DOHH2 (cell line): ENCODE results near the gene NRF1.
A peak's percentile ranks its signal among the peaks of the same experiment; 100 is the strongest.

ENCODE experiments used
- H3F3A ChIP-seq: fragments of 200-600 bp; sonication (generic), shearing (Covaris generic); 2 replicates; pipeline ENCODE4 v1.6.0; 2016; ENCODE audit warnings: antibody characterized with exemption, mild to moderate bottlenecking; ENCODE audit not compliant: control insufficient read depth, insufficient read depth
- H3K27ac ChIP-seq: fragments of 200-600 bp; sonication (generic); 2 replicates; pipeline ENCODE4 v1.5.1; 2014; ENCODE audit warnings: low read depth, mild to moderate bottlenecking, low read length, moderate library complexity
- H3K27me3 ChIP-seq: fragments of 200-600 bp; sonication (generic); 2 replicates; pipeline ENCODE4 v1.6.1; 2014; ENCODE audit warnings: mild to moderate bottlenecking, low read length, mixed read lengths; ENCODE audit not compliant: control insufficient read depth
- H3K36me3 ChIP-seq: fragments of 200-600 bp; sonication (generic); 2 replicates; pipeline ENCODE4 v1.6.1; 2014; ENCODE audit warnings: mild to moderate bottlenecking, low read length, moderate library complexity, mixed read lengths; ENCODE audit not compliant: control insufficient read depth
- H3K4me1 ChIP-seq: fragments of 200-600 bp; sonication (generic); 2 replicates; pipeline ENCODE4 v1.6.1; 2014; ENCODE audit warnings: mild to moderate bottlenecking, low read length, mixed read lengths; ENCODE audit not compliant: control insufficient read depth
- H3K4me2 ChIP-seq: fragments of 200-600 bp; sonication (generic); 2 replicates; pipeline ENCODE4 v1.6.0; 2014; ENCODE audit warnings: mild to moderate bottlenecking, low read length, moderate library complexity
- H3K4me3 ChIP-seq: fragments of 200-600 bp; sonication (generic); 2 replicates; pipeline ENCODE4 v1.5.1; 2014; ENCODE audit warnings: mild to moderate bottlenecking, low read length, mixed read lengths
- H3K79me2 ChIP-seq: fragments of 200-600 bp; sonication (generic); 2 replicates; pipeline ENCODE4 v1.6.1; 2014; ENCODE audit warnings: mild to moderate bottlenecking, low read length, mixed read lengths; ENCODE audit not compliant: control insufficient read depth
- H3K9me2 ChIP-seq: fragments of 200-600 bp; sonication (generic); replicated peaks from 2 replicates; pipeline ENCODE4 v1.6.1; 2014; ENCODE audit warnings: mild to moderate bottlenecking, low read length, mixed read lengths; ENCODE audit not compliant: control insufficient read depth
- H3K9me3 ChIP-seq: fragments of 200-600 bp; sonication (generic); 2 replicates; pipeline ENCODE4 v1.6.1; 2014; ENCODE audit warnings: antibody characterized with exemption, low read length, mixed read lengths; ENCODE audit not compliant: control insufficient read depth, insufficient read depth
- H4K20me1 ChIP-seq: fragments of 200-600 bp; sonication (generic); 2 replicates; pipeline ENCODE4 v1.6.0; 2014; ENCODE audit warnings: low read depth, mild to moderate bottlenecking, antibody characterized with exemption, low read length, moderate library complexity; ENCODE audit not compliant: control insufficient read depth, insufficient read depth
- CTCF ChIP-seq: fragments of 200-600 bp; sonication (generic); IDR thresholded peaks from one replicate; pipeline ENCODE4 v1.5.1; 2014; ENCODE audit warnings: antibody characterized with exemption, mild to moderate bottlenecking, low read depth, low read length; ENCODE audit not compliant: poor library complexity, severe bottlenecking
- EZH2phosphoT487 ChIP-seq: fragments of 200-600 bp; sonication (generic); IDR thresholded peaks from 2 replicates; pipeline ENCODE4 v1.6.1; 2017; ENCODE audit warnings: borderline replicate concordance, mild to moderate bottlenecking, antibody characterized with exemption, low read length, moderate library complexity, mixed read lengths

Gene NRF1

GRCh38 chr7:129784783-129785684 lies 173.5 kb downstream of the NRF1 start:
- H3K9me3 ChIP-seq, result no peaks in the 10 kb centered on the region
- no peaks in the 10 kb centered on the region for H3K79me2 ChIP-seq
- no peak overlapping the region for H3K27ac ChIP-seq
- H3F3A ChIP-seq, result peaks cover 2% of the 10 kb centered on the region; the same call in 1 of the 2 replicates
- peaks cover 75% of the 10 kb centered on the region for H3K27me3 ChIP-seq
- TF ChIP-seq EZH2phosphoT487, result peak; percentile 52; the same call in 1 of the 2 replicates
- TF ChIP-seq CTCF, result no peak
- H3K4me2 ChIP-seq, result peak overlapping the region; percentile 58
- peak overlapping the region; percentile 25 for H3K4me3 ChIP-seq
- H4K20me1 ChIP-seq, result peaks cover 13% of the 10 kb centered on the region; the same call in 1 of the 2 replicates
- H3K4me1 ChIP-seq, result peaks cover 34% of the 10 kb centered on the region
- H3K9me2 ChIP-seq, result no peaks in the 10 kb centered on the region
- no peaks in the 10 kb centered on the region for H3K36me3 ChIP-seq

DNA sequence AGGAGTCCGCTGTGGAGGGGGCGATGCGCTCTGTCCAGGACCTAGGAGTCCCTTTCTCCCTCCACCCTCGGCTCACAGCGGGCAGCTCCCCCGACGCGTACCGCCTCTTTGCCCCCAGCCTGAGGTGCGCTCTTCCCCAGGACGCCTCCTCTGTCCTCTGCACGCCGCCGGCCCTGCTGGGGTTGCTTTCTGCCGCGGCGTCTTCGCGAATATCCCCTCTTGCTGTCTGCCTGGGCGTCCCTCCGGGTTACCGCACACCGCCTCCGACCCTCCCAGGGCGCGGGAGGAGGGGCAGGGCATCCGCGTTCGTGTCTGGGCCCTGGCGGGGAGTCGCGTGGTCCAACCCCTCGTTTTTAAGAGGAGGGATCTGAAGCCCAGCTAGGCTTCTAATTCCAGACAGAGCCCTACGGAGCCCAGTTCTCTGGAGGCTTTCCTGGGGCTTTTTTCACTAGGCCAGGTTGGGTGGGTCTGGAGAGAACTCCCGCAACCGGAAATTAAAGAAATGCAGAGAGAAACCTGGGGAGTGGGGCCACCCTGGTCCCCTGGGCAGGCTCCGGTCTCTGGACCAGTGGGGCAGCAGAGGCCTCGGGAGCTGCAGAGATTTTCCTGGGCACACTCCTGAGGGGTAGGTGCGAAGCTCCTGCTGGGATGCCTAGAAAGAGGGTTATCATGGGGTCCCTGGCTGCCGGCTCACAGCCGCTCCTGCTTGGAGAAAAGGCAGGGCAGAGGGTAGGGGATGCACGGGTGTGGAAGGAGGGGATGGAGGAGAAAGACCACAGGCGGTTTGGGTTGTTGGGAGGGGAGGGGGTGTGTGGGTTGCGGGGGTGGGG lies 174.4 kb downstream of the NRF1 start:
- Histone ChIP-seq H4K20me1 (peaks cover 13% of the 10 kb centered on the region; the same call in 1 of the 2 replicates), H3K4me1 (peaks cover 27% of the 10 kb centered on the region), H3K4me3 (peak overlapping the region; percentile 25), H3K4me2 (peak overlapping the region; percentile 58), H3K79me2 (no peaks in the 10 kb centered on the region), H3K27me3 (peaks cover 75% of the 10 kb centered on the region), H3K27ac (no peak overlapping the region), H3K9me2 (no peaks in the 10 kb centered on the region), H3K36me3 (no peaks in the 10 kb centered on the region), H3F3A (peaks cover 2% of the 10 kb centered on the region; the same call in 1 of the 2 replicates), H3K9me3 (no peaks in the 10 kb centered on the region)
- TF ChIP-seq EZH2phosphoT487 (peak; percentile 94), CTCF (no peak)

DNA sequence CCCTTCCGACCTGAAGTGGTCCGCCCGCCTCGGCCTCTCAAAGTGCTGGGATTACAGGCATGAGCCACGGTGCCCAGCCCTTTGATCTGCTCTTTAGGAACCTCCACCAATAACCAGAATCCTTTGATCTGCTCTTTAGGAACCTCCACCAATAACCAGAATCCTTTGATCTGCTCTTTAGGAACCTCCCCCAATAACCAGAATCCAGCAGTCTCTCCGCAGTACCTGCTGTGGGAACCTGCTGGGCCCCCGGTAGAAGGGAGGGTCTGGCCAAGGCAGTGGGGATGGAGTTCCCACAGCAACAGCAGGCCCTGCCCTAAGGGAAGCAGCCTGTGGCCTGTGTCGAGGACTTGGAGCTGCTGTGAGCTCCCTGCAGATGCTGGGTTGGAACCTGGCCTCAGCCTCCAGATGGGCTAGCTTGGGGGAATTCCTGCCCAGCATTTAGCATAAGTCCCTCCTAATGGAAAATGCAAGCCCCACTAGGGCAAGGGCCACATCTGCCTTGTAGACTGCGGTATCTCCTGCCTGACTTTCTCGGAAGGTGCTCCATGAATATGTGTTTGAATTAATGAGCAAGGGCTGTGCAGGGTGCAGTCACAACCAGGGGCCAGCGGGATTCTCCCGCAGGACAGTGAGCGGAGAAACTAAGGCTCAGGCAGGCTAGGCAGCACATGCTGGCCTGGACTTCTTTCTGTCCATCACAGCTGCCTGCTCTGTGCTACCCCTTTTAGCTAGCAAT lies 175.5 kb downstream of the NRF1 start:
- no peak overlapping the region for H3K4me2 ChIP-seq
- H3F3A ChIP-seq, result peaks cover 2% of the 10 kb centered on the region; the same call in 1 of the 2 replicates
- no peaks in the 10 kb centered on the region for H3K36me3 ChIP-seq
- H4K20me1 ChIP-seq, result peaks cover 11% of the 10 kb centered on the region; the same call in 1 of the 2 replicates
- no peak overlapping the region for H3K27ac ChIP-seq
- no peaks in the 10 kb centered on the region for H3K9me3 ChIP-seq
- no peak for TF ChIP-seq CTCF
- TF ChIP-seq EZH2phosphoT487, result no peak; the same call in 1 of the 2 replicates
- no peaks in the 10 kb centered on the region for H3K9me2 ChIP-seq
- H3K27me3 ChIP-seq, result peaks cover 65% of the 10 kb centered on the region
- peaks cover 17% of the 10 kb centered on the region for H3K4me1 ChIP-seq
- H3K4me3 ChIP-seq, result no peak overlapping the region
- H3K79me2 ChIP-seq, result no peaks in the 10 kb centered on the region
